NCI-H2196 (cell line): ENCODE data around the gene RHBDD1.

Experiments
- DNase-seq: peaks from one replicate; lab custom pipeline; 2025; ENCODE audit not compliant: unreplicated experiment; lab: John Stamatoyannopoulos, UW

RHBDD1 gene

GRCh38 chr2:226845386-226846116 is 9.7 kb downstream of the RHBDD1 start:
- no peak for DNase-seq

- DNase-seq: no peak
Observed at GRCh38 chr2:226847090-226847489, 11.2 kb downstream of the RHBDD1 start.

GRCh38 chr2:226847511-226847910 is 11.7 kb downstream of the RHBDD1 start:
- DNase-seq: no peak

- no peak for DNase-seq
Observed at GRCh38 chr2:226849349-226849748, 13.5 kb downstream of the RHBDD1 start.

DNA sequence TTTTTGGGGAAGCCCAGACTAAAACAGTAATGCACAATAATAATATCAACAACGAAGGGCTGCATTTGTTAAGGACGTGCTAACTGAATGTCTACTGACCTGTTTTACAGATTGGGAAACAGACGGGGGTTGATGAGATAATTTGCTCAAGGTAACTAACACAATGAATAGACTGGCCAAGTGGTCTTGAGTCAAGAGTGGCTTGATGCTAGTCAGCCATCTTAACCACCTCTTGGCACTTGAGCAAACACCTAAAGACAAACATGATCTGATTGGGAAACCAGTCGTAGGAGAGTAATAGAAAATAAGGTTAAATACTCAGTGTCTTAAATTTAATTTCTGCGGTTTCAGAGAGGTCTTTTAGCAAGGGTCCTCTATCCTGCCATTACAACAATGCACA is 14.2 kb downstream of the RHBDD1 start:
- no peak for DNase-seq

DNA sequence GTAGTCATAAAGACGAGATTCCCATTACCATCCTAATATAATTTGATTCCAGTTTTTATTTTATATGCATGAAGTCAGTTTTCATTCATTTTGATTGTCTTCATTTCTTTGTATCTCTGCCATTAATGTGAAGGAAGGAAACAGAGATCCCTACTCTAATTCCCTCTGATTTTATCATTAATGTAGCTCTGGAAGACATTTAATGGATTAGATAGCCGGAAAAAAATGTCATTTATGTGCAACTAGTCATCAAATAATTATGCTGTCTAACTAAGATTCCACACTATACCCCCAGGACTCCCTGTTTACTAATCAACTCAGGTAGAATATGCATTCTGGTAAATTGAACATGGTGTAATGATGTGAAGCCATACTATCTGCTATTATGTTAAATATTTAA is 19.9 kb downstream of the RHBDD1 start:
- DNase-seq: no peak

- no peak for DNase-seq
Observed at GRCh38 chr2:226860087-226860486, 24.2 kb downstream of the RHBDD1 start.

GRCh38 chr2:226862623-226863022 is 26.8 kb downstream of the RHBDD1 start:
- no peak for DNase-seq

- no peak for DNase-seq
Observed at GRCh38 chr2:226865273-226865672, 29.4 kb downstream of the RHBDD1 start.

GRCh38 chr2:226865710-226866109 is 29.9 kb downstream of the RHBDD1 start:
- DNase-seq: no peak

- DNase-seq: no peak
Observed at GRCh38 chr2:226868331-226869162, 32.7 kb downstream of the RHBDD1 start.

GRCh38 chr2:226869371-226869770 is 33.5 kb downstream of the RHBDD1 start:
- no peak for DNase-seq

DNA sequence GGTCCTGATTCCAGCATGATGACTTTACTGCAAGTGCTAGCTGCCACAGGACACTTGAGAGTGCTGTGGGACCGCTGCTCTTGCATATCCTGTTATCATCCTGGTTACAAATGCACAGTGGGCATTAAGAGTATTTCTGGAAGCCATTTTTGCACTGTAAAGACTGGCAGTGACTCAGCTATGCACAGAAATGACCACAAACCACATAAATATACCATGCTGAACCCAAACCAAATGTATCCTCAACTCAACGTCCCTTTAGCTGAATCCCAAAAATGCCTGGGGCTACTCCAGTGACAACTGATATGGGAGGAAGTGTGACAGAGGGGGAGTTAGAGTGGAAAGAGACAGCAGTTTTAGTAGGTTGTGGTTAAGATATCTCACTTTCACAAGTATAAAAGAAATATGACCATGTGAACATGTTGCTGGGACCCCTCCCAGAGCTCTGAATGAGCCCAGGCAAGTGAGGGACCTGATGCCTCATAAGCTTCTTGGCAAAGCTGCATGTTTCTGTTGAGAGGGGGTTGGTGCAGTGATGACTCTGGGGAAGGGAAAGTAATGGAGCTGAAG is 37.3 kb downstream of the RHBDD1 start:
- DNase-seq: no peak

DNA sequence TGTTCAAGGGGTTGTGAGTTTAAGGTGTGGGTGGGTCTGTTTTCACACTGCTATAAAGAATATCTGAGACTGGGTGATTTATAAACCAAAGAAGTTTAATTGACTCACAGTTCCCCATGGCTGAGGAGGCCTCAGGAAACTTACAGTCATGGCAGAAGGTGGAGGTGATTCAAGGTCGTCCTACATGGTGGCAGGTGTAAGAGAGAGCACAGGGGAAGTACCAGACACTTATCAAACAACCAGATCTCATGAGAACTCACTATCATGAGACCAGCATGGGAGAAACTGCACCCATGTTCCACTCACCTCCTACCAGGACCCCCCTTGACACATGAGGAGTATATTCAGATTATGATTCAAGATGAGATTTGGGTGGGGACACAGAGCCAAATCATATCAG is 38.0 kb downstream of the RHBDD1 start:
- DNase-seq: no peak

- no peak for DNase-seq
Observed at GRCh38 chr2:226874749-226875148, 38.9 kb downstream of the RHBDD1 start.

DNA sequence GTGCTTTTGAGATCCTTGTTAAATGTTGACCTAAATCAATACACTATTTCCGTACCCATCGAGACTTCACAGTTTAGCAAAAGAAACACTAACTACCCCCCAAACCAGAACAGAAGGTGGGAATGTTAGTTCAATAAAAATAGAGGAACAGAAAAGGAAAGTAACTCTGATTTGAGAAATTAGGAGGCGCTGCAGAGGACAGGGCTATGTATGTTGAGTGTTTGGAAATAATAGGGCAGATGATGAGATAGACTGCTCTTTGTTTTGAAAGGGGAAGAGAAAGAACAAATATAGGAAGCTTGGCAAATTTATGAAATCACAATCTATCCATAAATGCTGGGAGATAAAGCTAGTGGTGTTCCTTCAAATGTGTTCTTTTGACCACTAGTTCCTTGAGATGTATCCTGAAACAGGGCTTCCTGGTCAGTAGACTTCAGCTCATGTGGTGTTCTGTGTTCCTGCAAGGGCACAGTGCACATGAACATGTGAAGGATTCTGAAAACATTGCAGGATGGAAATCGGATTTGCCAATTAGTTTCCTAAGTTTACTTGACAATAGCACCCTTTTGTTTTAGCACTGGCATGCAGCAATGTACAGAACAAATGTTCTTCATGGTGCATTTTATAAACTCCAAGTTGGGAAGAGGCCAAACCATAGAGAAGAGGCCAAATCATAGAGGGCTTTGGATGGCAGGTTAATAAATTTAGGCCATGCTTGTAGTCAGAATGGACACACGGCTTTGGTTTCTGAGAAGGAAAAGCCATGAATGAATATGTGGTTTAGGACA is 39.8 kb downstream of the RHBDD1 start:
- DNase-seq: no peak

DNA sequence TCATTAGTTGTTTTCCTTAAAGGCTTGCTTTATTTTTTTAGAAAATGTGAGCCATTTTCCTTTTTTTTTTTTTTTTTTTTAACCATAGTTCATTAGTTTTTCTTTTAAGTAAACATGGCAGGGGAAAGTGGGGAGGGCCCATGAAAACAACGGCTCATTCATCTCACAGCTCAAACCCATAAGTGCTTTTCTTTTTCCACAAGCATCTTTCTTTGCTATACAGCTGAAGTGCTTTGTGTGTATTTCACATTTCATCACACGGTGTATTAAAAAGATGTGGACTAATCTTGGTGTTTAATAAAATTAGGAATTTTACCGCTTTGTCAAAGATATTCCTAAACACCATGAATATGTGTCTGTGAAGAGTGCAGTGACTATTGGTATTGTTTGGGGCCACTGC is 41.6 kb downstream of the RHBDD1 start:
- DNase-seq: no peak

- no peak for DNase-seq
Observed at GRCh38 chr2:226881287-226881686, 45.4 kb downstream of the RHBDD1 start.

DNA sequence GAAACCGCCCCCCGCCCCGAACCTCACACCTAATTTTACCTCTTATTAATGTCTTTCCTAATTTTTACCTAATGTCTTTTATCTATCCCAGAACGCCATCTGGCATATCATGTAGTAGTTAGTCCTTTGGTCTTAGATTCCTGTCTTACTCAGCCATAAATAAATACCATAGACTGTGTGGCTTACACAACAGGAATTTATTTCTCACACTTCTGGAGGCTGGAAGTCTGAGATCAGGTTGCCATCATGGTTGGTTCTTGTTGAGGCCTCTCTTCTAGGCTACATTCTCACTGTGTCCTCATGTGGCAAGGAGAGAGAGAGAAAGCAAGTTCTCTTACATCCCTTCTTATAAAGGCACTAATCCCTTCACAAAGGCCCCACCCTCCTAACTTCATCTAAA is 46.8 kb downstream of the RHBDD1 start:
- no peak for DNase-seq

DNA sequence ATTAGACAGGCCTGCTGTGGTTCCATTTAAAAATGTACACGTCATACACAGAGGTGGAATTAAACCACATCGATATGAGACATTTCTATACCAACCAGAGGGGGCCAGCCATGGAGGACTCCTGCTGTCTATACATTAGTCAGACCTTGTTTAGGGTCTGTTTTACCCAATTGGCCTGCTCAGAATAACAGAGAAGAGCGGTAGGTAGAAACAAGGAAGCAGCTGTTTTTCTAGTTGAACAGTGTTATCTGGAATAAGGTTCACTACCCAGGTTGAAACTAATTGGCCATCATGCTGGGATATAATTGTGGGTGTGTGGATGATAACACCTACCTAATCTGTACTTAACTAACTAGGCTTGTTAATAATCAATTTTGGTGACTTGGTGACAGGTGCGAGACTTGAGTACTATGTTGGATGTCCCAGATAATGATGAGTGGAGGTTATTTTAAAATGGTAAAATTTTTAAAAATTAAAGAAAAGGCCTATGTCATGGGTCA is 47.5 kb downstream of the RHBDD1 start:
- DNase-seq: no peak

DNA sequence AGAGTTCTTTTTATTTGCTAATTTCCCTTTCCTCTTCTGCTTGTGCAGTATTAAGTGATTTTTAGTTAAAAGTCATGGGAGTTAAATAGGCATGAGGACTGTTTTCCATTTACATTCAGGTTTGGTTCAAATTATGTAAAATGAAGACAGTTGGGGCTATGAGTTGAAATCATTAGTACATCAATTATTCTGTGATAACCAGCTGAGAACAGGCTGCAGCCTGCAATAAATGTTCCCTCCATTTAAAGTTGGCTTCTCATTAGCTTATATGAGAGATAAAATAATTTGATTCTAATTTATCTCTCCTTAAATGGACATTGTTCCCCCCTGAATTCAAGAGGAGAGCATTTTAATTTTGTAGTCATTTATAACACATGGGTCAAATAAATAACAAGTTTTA is 48.3 kb downstream of the RHBDD1 start:
- DNase-seq: no peak
